OCI-LY1 (cell line): ENCODE results near the gene TSGA10.

ENCODE experiments used
- H2AFZ ChIP-seq: fragments of 200-600 bp; sonication (generic), shearing (Covaris generic); 2 replicates; pipeline ENCODE4 v1.6.0; 2014; ENCODE audit warnings: antibody characterized with exemption, mild to moderate bottlenecking, low read length
- H3F3A ChIP-seq: fragments of 200-600 bp; sonication (generic), shearing (Covaris generic); 2 replicates; pipeline ENCODE4 v1.6.0; 2014; ENCODE audit warnings: mild to moderate bottlenecking, antibody characterized with exemption, low read length, moderate library complexity; ENCODE audit not compliant: insufficient read depth
- H3K27ac ChIP-seq: fragments of 200-600 bp; sonication (generic); 2 replicates; pipeline ENCODE4 v1.5.1; 2014; ENCODE audit warnings: low read length, mixed run types, mild to moderate bottlenecking, low read depth; ENCODE audit not compliant: poor library complexity, severe bottlenecking
- H3K27me3 ChIP-seq: fragments of 200-600 bp; sonication (generic); 2 replicates; pipeline ENCODE4 v1.6.0; 2014; ENCODE audit warnings: antibody characterized with exemption, mild to moderate bottlenecking, low read length, moderate library complexity; ENCODE audit not compliant: insufficient read depth
- H3K36me3 ChIP-seq: fragments of 200-600 bp; sonication (generic); 2 replicates; pipeline ENCODE4 v1.6.1; 2014; ENCODE audit warnings: mild to moderate bottlenecking, antibody characterized with exemption, low read length, moderate library complexity, mixed read lengths; ENCODE audit not compliant: insufficient read depth
- H3K4me1 ChIP-seq: fragments of 200-600 bp; sonication (generic); 2 replicates; pipeline ENCODE4 v1.5.1; 2014; ENCODE audit warnings: mild to moderate bottlenecking, low read length, moderate library complexity; ENCODE audit not compliant: insufficient read depth, severe bottlenecking
- H3K4me2 ChIP-seq: fragments of 200-600 bp; sonication (generic), shearing (Covaris generic); 2 replicates; pipeline ENCODE4 v1.6.1; 2014; ENCODE audit warnings: low read length
- H3K4me3 ChIP-seq: fragments of 200-600 bp; sonication (generic); 2 replicates; pipeline ENCODE4 v1.5.1; 2014; ENCODE audit warnings: low read length, low read depth, mild to moderate bottlenecking, mixed read lengths; ENCODE audit not compliant: poor library complexity, severe bottlenecking
- H3K79me2 ChIP-seq: fragments of 200-600 bp; shearing (Covaris generic); 2 replicates; pipeline ENCODE4 v1.6.1; 2016; ENCODE audit warnings: mixed run types, low read length, mixed read lengths; ENCODE audit not compliant: insufficient read depth
- H3K9ac ChIP-seq: fragments of 200-600 bp; sonication (generic), shearing (Covaris generic); 2 replicates; pipeline ENCODE4 v1.6.1; 2014; ENCODE audit warnings: mild to moderate bottlenecking, low read length, mixed read lengths
- H3K9me2 ChIP-seq: fragments of 200-600 bp; sonication (generic), shearing (Covaris generic); 2 replicates; pipeline ENCODE4 v1.6.1; 2014; ENCODE audit warnings: low read depth, mild to moderate bottlenecking, low read length, mixed read lengths
- H3K9me3 ChIP-seq: fragments of 200-600 bp; shearing (Covaris generic); 2 replicates; pipeline ENCODE4 v1.6.1; 2014; ENCODE audit warnings: low read length, mixed read lengths
- H4K20me1 ChIP-seq: fragments of 200-600 bp; sonication (generic), shearing (Covaris generic); 2 replicates; pipeline ENCODE4 v1.6.0; 2016; ENCODE audit warnings: mild to moderate bottlenecking, low read length; ENCODE audit not compliant: insufficient read depth
- EZH2 ChIP-seq: fragments of 200-600 bp; sonication (generic), shearing (Covaris generic); IDR thresholded peaks from 2 replicates; pipeline ENCODE4 v1.8.0; 2017; ENCODE audit warnings: borderline replicate concordance, mixed run types, mild to moderate bottlenecking, antibody characterized with exemption, low read length, moderate library complexity, mixed read lengths
- TF ChIP-seq, protein P1 (sequence below): fragments of 200-600 bp; sonication (generic), shearing (Covaris generic); IDR thresholded peaks from 2 replicates; pipeline ENCODE4 v1.5.1; 2017; ENCODE audit warnings: mild to moderate bottlenecking, antibody characterized with exemption, low read length, moderate library complexity, mixed read lengths

Gene TSGA10

DNA sequence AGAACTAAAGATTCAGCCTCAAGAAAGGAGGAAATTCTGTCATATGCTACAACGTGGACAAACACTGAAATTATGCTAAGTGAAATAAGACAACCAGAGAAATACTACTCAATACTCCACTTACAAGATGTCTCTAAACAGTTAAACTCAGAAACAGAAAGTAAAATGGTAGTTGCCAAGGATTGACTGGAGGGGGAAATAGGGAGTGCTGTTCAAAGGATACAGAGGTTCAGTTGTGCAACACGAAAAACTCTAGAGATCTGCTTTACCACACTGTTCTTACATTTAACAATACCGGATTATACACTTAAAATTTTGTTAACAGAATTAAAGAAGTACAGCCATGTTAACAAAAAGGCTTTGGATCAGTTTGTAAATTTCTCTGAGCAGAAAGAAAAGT is 53.0 kb downstream of the TSGA10 start:
- TF ChIP-seq, protein P1, sequence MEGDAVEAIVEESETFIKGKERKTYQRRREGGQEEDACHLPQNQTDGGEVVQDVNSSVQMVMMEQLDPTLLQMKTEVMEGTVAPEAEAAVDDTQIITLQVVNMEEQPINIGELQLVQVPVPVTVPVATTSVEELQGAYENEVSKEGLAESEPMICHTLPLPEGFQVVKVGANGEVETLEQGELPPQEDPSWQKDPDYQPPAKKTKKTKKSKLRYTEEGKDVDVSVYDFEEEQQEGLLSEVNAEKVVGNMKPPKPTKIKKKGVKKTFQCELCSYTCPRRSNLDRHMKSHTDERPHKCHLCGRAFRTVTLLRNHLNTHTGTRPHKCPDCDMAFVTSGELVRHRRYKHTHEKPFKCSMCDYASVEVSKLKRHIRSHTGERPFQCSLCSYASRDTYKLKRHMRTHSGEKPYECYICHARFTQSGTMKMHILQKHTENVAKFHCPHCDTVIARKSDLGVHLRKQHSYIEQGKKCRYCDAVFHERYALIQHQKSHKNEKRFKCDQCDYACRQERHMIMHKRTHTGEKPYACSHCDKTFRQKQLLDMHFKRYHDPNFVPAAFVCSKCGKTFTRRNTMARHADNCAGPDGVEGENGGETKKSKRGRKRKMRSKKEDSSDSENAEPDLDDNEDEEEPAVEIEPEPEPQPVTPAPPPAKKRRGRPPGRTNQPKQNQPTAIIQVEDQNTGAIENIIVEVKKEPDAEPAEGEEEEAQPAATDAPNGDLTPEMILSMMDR = no peak
- TF ChIP-seq EZH2 = no peak
- Histone ChIP-seq H3F3A (no peaks in the 10 kb centered on the region), H3K9ac (no peak overlapping the region), H3K36me3 (no peaks in the 10 kb centered on the region), H3K27ac (no peak overlapping the region), H3K9me2 (0 out of 2 replicates have a peak, but pooled peaks cover 2% of the 10 kb centered on the region), H3K9me3 (no peaks in the 10 kb centered on the region), H3K4me3 (no peak overlapping the region), H3K79me2 (no peaks in the 10 kb centered on the region), H2AFZ (no peak overlapping the region), H4K20me1 (no peaks in the 10 kb centered on the region), H3K4me1 (peaks cover 11% of the 10 kb centered on the region), H3K27me3 (no peaks in the 10 kb centered on the region), H3K4me2 (no peak overlapping the region)

DNA sequence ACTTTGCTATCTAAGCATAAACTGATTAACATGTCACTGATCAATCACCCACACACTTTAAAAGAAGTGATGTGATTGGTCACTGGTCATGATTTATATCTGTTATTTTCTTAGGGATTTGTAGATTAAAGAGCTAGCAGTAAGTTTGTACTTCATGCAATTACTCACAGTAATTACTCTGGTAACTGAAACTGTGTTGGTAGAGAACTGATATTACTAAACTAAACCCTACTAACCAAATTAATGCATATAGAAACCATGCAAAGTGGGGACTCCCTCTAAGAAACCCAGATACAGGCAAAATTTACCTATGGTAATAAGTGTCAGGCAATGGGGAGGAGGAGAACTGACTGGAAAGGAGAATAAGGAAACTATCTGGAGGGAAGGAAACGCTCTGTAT is 58.0 kb downstream of the TSGA10 start:
- no peak overlapping the region for H3K9ac ChIP-seq
- H3K4me2 ChIP-seq = no peak overlapping the region
- H3K9me3 ChIP-seq = peaks cover 7% of the 10 kb centered on the region; the same call in 1 of the 2 replicates
- no peaks in the 10 kb centered on the region for H4K20me1 ChIP-seq
- no peak overlapping the region for H3K4me3 ChIP-seq
- no peak for TF ChIP-seq EZH2
- TF ChIP-seq, protein P1 = no peak
- H3F3A ChIP-seq = no peaks in the 10 kb centered on the region
- H3K27ac ChIP-seq = no peak overlapping the region
- no peak overlapping the region for H2AFZ ChIP-seq
- no peaks in the 10 kb centered on the region for H3K27me3 ChIP-seq
- peaks cover 11% of the 10 kb centered on the region for H3K4me1 ChIP-seq
- 0 out of 2 replicates have a peak, but pooled peaks cover 2% of the 10 kb centered on the region for H3K9me2 ChIP-seq
- H3K36me3 ChIP-seq = no peaks in the 10 kb centered on the region; the same call in 1 of the 2 replicates
- H3K79me2 ChIP-seq = no peaks in the 10 kb centered on the region

DNA sequence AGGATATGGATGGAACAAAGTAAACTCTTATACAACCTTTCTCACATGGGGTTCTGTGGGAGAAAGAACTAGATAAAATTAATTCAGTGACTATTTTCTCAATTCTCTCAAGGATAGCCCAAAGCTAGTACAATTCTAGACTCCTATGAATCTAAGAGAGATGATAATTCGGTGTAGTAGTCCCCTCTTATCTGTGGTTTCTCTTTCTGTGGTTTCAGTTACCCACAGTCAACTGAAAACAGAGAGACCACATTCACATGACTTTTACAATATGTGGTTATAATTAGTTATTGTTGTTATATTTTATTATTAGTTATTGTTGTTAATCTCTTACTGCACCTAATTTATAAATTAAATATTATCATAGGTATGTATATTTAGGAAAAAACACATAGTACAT is 66.7 kb downstream of the TSGA10 start:
- Histone ChIP-seq H3K4me1 (no peaks in the 10 kb centered on the region), H3K4me2 (no peak overlapping the region), H3K9me2 (no peaks in the 10 kb centered on the region), H3K79me2 (no peaks in the 10 kb centered on the region), H3K27ac (no peak overlapping the region), H3K27me3 (no peaks in the 10 kb centered on the region; the same call in 1 of the 2 replicates), H3K9ac (no peak overlapping the region), H2AFZ (no peak overlapping the region), H3K9me3 (no peaks in the 10 kb centered on the region), H3K36me3 (no peaks in the 10 kb centered on the region), H3F3A (no peaks in the 10 kb centered on the region), H3K4me3 (no peak overlapping the region), H4K20me1 (no peaks in the 10 kb centered on the region)
- no peak for TF ChIP-seq EZH2
- TF ChIP-seq, protein P1 = no peak
